HG02678 (cell line): ENCODE data around the gene ELN.

Source experiments
- ATAC-seq: cut with Tn5 transposase; IDR thresholded peaks from one replicate; pipeline ENCODE4 v1.9.1; 2021; ENCODE audit warnings: mild to moderate bottlenecking, moderate library complexity; ENCODE audit not compliant: unreplicated experiment

ELN gene

GRCh38 chr7:74059681-74060588 is 32.0 kb downstream of the ELN start:
- no peak for ATAC-seq

GRCh38 chr7:74061840-74062539 is 34.0 kb downstream of the ELN start:
- ATAC-seq = no peak

GRCh38 chr7:74063223-74063641 is 35.3 kb downstream of the ELN start:
- ATAC-seq = no peak

- ATAC-seq = no peak
These were observed 35.7 kb downstream of the ELN start for GRCh38 chr7:74063646-74064045.

GRCh38 chr7:74064696-74065095 is 36.7 kb downstream of the ELN start:
- ATAC-seq = no peak

GRCh38 chr7:74066626-74067025 is 38.7 kb downstream of the ELN start:
- ATAC-seq = no peak

GRCh38 chr7:74068378-74069085 is 40.6 kb downstream of the ELN start:
- no peak for ATAC-seq

GRCh38 chr7:74069086-74069541 is 41.1 kb downstream of the ELN start:
- no peak for ATAC-seq

- no peak for ATAC-seq
These were observed 42.0 kb downstream of the ELN start for GRCh38 chr7:74069790-74070618.

- ATAC-seq = no peak
These were observed 42.6 kb downstream of the ELN start for GRCh38 chr7:74070619-74070921.

- ATAC-seq = no peak
These were observed 43.1 kb downstream of the ELN start for GRCh38 chr7:74071121-74071520.

- ATAC-seq = no peak
These were observed 46.8 kb downstream of the ELN start for GRCh38 chr7:74074770-74075169.

GRCh38 chr7:74078461-74078860 is 50.5 kb downstream of the ELN start:
- no peak for ATAC-seq

- no peak for ATAC-seq
These were observed 54.8 kb downstream of the ELN start for GRCh38 chr7:74082770-74083116.

- peak; percentile 77 for ATAC-seq
These were observed 55.3 kb downstream of the ELN start, which contains the start of gene LIMK1 for GRCh38 chr7:74083117-74083876. Gene LIMK1 (plus strand): TSS chr7:74083804. CDS start chr7:74083991, 187 bp downstream.

GRCh38 chr7:74083928-74084721 is 56.2 kb downstream of the ELN start:
- ATAC-seq = peak; percentile 43

- no peak for ATAC-seq
These were observed 57.0 kb downstream of the ELN start for GRCh38 chr7:74084722-74085578.

- no peak for ATAC-seq
These were observed 59.9 kb downstream of the ELN start for GRCh38 chr7:74087791-74088453.
